HG02970 (cell line): ENCODE measurements around the gene EPS8L3.
"Not testable (repeated sequence)": the region's sequence is repeated elsewhere in the genome, so short reads cannot be mapped to it uniquely, and the experiment has no call there.

Source experiments
- ATAC-seq: cut with Tn5 transposase; IDR thresholded peaks from one replicate; pipeline ENCODE4 v1.9.1; 2021; ENCODE audit warnings: mild to moderate bottlenecking, moderate library complexity, moderate number of reproducible peaks; ENCODE audit not compliant: unreplicated experiment, low FRiP score

The EPS8L3 gene

DNA sequence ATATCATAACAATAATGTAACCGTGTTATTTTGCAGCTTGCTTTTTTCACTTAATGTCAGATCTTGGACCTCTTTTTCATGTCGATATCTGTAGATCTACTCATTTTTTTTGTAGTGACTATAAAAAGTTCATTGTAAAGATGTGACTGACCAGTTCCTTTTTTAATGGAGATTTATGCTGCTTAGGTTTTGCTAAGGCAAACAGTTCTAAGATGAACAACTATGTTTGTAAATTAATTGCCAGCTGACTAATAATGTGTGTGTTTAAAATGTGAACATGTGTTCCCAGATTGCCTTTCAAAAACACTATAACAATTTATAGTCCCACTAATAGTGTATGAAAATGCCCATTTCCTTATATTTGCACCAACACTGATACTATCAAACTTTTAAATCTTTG lies 18.1 kb upstream of the EPS8L3 start:
- ATAC-seq, result no peak

DNA sequence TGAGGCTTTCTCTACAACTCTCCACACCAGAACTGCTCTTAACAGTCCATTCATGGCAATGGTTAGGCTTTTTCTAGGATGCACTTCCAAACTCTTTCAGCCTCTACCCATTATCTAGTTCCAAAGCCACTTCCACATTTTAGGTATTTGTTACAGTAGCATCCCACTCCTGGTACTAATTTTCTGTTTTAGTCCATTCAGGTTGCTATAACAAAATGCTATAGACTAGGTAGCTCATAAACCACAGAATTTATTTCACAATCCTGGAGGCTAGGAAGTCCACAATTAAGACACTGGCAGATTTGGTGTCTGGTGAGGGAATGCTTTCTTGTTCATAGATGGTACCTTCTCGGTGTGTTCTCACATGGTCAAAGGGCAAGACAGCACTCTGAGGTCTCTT lies 17.3 kb upstream of the EPS8L3 start:
- ATAC-seq, result no peak

DNA sequence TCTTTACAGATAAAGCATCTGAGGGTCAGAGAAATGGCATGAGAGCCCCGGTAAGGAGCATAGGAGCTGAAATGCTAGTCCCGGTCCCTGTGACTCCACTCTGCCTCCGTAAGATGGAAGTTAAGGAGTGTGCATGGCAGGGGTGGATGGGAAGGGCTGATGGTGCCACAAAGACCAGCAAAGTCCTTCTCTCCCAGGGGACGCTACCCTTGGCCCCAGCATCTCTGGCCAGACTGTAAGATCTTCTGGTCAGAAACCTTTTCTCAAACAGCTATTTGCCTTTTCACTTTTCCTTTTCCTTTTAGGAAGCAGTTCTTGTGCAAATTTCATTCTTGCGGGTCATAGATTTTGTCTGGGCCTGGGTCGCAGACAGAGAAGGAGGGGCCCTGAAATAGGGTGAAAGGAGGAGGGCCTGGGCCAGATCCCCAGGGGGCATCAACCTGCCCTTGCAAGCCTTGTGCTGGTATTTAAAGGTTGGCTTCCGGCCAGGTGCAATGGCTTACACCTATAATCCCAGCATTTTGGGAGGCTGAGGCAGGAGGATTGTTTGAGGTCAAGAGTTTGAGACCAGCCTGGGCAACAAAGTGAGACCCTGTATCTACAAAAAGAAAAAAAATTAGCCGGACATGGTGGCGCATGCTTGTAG lies 14.4 kb upstream of the EPS8L3 start:
- ATAC-seq, result no peak

GRCh38 chr1:109777436-109777835 lies 13.7 kb upstream of the EPS8L3 start:
- no peak for ATAC-seq

GRCh38 chr1:109776911-109777310 lies 13.2 kb upstream of the EPS8L3 start:
- ATAC-seq, result no peak

DNA sequence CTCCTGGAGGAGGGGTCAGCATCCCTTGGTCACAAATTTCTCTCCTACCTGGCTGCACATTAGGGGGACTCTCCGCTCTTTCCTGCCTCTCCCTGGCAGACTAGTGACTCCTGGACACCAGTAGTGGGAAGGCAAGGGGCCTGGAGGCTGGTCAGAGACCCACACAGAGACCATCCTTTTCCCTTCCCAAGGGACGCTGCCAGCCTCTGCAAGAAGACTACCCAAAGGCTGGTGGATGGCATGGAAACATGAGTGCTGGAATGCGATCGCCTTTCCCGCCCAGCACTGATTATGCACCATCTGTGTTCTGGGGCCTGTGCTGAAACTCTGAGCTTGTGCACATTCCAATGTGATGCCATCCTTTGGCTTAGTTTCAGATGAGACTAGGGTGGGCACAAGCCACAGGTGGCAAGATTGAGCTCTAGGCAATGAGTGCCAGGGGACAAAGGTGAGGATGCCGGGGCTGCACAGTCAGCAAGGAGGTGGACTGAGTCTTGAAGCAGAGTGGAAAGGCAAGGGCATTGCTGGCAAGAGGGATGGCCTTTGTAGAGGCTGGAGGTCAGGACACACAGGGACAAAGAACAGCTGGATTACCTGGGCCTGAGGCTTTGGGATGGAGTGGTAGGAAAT lies 12.6 kb upstream of the EPS8L3 start:
- ATAC-seq, result no peak

- no peak for ATAC-seq
Measured at GRCh38 chr1:109775398-109775797, 11.7 kb upstream of the EPS8L3 start.

- no peak for ATAC-seq
Measured at GRCh38 chr1:109773900-109774485, 10.3 kb upstream of the EPS8L3 start.

DNA sequence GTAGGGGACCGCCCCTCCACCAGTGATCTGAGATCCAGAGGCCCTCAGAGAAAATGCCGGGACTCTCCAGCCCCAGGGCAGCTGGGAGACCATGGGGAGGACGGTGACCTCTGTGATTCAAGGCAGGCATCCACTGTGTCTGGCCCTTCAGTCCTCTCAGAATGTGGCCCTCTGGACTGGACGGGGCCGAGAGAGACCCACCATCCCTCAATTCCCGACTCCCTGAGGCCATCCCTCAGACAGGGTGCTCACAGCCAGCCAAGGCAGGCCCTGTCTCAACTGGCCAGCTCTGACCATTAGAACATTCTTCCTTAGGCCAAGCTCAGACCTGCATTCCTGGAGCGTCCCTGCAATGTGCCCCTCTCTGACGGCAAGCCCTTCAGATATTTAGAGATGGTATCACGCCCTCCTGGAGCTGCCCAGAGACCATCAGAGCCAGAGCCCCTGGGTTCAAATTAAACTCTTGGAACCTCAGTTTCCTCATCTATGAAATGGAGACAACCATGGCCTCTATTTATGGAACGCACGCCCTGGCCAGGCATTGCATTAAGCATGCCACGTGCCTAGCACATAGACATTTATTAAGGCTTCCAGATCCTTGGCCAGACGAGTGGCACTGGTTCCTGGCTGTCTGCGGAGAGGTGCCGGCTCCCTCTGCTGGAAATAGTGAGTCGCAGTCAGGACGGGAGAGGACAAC lies 9.6 kb upstream of the EPS8L3 start:
- no peak for ATAC-seq

- ATAC-seq, result no peak
Measured at GRCh38 chr1:109772658-109773202, 9.0 kb upstream of the EPS8L3 start.

DNA sequence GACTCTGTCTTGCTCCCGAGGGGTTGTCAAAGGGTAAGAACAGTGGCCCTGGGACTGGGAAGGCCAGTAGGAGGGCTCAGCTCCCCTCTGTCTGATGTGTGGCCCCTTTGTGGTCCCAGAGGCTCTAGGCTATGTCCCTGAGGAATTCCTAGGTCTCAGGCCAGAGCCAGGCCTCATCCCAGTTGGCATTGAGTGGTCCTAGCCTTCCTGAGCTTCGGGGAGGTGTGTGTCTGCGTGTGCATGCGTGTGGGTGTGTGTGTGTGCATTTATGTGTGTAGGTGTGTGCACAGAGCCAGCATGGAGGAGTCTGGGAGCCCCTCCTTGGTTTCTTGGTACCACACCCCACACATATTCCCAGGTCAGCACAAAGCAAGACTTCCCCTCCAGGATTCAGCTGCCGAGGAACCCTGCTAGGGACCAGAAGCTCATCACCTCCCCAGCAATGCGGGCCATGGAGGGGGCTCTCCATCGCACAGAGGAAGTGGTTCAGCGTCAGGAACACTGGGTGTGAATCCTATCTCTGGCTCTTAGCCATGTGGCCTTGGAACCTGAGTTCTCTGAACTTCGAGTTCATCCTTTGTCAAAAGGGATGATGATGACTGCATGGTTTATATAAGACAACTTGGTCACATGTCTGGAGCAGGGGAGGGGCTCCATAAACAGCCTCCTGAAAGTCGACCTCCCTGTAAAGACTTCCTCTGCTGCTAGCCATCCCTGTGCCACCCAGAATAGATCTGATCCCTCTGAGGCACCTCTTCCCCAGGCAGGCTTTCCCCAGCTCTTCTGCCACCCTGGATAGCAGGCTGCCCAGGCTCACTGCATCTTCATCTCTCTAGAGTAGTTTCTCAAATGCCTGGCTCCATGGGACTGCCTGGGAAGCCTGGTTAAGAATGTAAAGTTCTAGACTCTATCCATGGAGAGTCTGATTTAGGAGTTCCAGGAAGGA lies 8.3 kb upstream of the EPS8L3 start:
- ATAC-seq, result no peak

- ATAC-seq, result no peak
Measured at GRCh38 chr1:109770331-109771095, 6.8 kb upstream of the EPS8L3 start.

- ATAC-seq, result no peak
Measured at GRCh38 chr1:109769330-109770078, 5.8 kb upstream of the EPS8L3 start.

GRCh38 chr1:109768820-109769219 lies 5.1 kb upstream of the EPS8L3 start:
- ATAC-seq, result no peak

- no peak for ATAC-seq
Measured at GRCh38 chr1:109768335-109768650, 4.6 kb upstream of the EPS8L3 start.

DNA sequence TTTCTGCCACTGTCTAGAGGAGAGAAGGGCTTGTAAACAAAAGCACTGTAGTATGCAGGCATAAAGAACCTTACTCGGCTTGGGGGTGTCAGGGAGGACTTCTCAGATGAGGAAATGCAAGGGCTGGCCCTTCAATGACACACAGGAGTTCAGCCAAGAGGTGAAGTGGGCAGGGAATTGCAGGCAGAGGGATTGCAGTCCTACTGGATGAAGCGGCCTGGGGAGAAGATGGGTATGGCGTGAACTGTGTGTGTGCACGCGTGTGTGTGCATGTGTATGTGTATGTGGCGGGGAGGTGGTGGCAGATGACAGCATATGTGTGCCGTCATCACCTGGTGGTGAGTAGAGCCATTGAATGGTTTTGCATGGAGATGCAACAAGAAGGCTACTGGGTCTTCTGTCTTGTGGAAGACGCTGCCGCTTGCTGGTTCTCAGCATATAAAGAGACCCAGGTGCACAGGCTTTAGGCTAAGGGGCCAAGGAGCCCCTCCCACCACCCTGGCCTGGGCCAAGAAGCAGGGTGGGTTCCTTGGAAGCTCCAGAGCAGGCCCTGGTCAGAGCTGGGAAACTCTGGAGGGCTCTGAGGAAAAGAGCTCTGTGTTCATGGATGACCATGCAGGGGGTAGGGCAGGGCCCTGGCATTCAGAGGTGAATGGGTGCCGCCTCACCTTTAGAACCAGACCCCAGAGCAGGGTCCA lies 4.1 kb upstream of the EPS8L3 start:
- ATAC-seq, result no peak

DNA sequence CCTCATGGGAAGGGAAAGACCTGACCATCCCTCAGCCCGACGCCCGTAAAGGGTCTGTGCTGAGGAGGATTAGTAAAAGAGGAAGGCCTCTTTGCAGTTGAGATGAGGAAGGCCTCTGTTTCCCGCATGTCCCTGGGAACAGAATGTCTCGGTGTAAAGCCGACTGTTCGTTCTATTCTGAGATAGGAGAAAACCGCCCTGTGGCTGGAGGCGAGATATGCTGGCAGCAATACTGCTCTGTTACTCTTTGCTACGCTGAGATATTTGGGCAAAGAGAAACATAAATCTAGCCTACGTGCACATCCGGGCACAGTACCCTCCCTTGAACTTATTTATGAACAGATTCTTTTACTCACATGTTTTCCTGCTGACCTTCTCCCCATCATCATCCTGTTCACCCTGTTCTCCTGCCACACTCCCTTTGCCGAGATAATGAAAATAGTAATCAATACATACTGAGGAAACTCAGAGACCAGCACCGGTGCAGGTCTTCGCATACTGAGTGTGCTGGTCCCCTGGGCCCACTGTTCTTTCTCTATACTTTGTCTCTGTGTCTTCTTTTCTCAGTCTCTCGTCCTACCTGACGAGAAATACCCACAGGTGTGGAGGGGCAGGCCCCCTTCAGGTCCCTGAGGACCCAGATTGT lies 3.4 kb upstream of the EPS8L3 start:
- ATAC-seq, result not testable (repeated sequence)
